HG02759 (cell line): Measurements from ENCODE around the gene FAM229A.

Experiments used
- ATAC-seq: cut with Tn5 transposase; IDR thresholded peaks from one replicate; pipeline ENCODE4 v1.9.1; 2021; ENCODE audit warnings: mild to moderate bottlenecking, moderate library complexity; ENCODE audit not compliant: unreplicated experiment

Gene FAM229A

GRCh38 chr1:32332290-32333079 is 29.8 kb downstream of the FAM229A start:
- no peak for ATAC-seq

GRCh38 chr1:32331549-32331948 is 30.7 kb downstream of the FAM229A start:
- ATAC-seq = no peak

- no peak for ATAC-seq
Observed at GRCh38 chr1:32330558-32331151, 31.6 kb downstream of the FAM229A start.

GRCh38 chr1:32329931-32330466 is 32.3 kb downstream of the FAM229A start:
- no peak for ATAC-seq

- ATAC-seq = no peak
Observed at GRCh38 chr1:32327204-32327603, 35.1 kb downstream of the FAM229A start.

GRCh38 chr1:32321712-32322291 is 40.5 kb downstream of the FAM229A start:
- no peak for ATAC-seq

- no peak for ATAC-seq
Observed at GRCh38 chr1:32318127-32318869, 44.0 kb downstream of the FAM229A start.

- peak; percentile 36 for ATAC-seq
Observed at GRCh38 chr1:32316903-32317277, 45.4 kb downstream of the FAM229A start.

- ATAC-seq = no peak
Observed at GRCh38 chr1:32311709-32312393, 50.4 kb downstream of the FAM229A start.
